ENCODE results near the gene ANKRD33B.

DNA sequence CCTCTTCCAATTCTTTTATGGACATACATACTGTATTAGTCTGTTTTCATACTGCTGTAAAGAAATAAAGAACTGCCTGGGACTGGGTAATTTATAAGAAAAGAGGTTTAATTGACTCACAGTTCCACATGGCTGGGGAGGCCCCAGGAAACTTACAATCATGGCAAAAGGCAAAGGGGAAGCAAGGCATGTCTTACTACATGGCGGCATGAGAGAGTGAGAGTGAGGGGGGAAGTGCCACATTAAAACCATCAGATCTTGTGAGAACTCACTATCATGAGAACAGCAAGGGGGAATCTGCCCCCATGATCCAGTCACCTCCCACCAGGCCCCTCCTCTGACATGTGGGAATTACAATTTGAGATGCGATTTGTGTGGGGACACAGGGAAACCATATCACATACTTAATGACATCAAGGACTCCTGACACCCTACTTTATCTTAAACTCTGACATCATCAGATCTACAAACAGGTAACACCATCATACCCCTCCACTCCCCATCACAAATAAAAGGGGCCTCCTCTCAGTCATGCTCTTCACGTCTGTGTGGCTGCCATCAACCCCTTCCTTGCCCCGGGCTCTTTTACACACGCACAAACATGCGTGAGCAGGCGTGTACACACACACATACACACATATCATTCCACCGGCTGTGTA is 9.7 kb downstream of the ANKRD33B start:
- no peak for TF ChIP-seq POLR2A (IDR thresholded peaks at IDR 0.05)
- TF ChIP-seq, protein P1, sequence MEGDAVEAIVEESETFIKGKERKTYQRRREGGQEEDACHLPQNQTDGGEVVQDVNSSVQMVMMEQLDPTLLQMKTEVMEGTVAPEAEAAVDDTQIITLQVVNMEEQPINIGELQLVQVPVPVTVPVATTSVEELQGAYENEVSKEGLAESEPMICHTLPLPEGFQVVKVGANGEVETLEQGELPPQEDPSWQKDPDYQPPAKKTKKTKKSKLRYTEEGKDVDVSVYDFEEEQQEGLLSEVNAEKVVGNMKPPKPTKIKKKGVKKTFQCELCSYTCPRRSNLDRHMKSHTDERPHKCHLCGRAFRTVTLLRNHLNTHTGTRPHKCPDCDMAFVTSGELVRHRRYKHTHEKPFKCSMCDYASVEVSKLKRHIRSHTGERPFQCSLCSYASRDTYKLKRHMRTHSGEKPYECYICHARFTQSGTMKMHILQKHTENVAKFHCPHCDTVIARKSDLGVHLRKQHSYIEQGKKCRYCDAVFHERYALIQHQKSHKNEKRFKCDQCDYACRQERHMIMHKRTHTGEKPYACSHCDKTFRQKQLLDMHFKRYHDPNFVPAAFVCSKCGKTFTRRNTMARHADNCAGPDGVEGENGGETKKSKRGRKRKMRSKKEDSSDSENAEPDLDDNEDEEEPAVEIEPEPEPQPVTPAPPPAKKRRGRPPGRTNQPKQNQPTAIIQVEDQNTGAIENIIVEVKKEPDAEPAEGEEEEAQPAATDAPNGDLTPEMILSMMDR (IDR thresholded peaks at IDR 0.05) = no peak
